Measurements from ENCODE around the gene HAUS8.
"Not testable (repeated sequence)": the region's sequence is repeated elsewhere in the genome, so short reads cannot be mapped to it uniquely, and the experiment has no call there.

The HAUS8 gene

GRCh38 chr19:17103177-17103576, 27.9 kb upstream of the HAUS8 start:
- intact Hi-C loops (cut with DNase I) = no loop called here
- DNase-seq = no peak

- DNase-seq = no peak
- intact Hi-C loops (cut with DNase I) = no loop called here
Observed at GRCh38 chr19:17101686-17102628, 26.7 kb upstream of the HAUS8 start.

DNA sequence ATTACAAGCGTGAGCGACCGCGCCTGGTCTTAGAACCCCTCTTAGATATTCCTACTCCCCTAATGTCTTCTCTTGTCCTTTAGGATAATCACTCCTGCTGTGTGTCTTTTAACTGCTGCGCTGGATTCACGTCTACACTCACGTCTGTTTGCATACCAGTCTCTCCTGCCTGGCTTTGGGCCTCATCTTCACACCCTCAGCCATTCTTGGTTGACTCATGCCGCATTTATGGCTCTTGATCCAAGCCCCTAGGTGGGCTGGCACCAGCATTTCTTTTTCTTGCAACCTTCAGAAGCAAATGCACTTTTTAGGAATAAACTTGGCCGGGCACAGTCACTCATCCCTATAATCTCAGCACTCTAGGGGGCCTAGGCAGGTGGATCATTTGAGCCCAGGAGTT, 23.1 kb upstream of the HAUS8 start:
- no peak for DNase-seq
- intact Hi-C loops (cut with DNase I) = no loop called here

- no peak for DNase-seq
- intact Hi-C loops (cut with DNase I) = no loop called here
Observed at GRCh38 chr19:17097593-17098126, 22.4 kb upstream of the HAUS8 start.

DNA sequence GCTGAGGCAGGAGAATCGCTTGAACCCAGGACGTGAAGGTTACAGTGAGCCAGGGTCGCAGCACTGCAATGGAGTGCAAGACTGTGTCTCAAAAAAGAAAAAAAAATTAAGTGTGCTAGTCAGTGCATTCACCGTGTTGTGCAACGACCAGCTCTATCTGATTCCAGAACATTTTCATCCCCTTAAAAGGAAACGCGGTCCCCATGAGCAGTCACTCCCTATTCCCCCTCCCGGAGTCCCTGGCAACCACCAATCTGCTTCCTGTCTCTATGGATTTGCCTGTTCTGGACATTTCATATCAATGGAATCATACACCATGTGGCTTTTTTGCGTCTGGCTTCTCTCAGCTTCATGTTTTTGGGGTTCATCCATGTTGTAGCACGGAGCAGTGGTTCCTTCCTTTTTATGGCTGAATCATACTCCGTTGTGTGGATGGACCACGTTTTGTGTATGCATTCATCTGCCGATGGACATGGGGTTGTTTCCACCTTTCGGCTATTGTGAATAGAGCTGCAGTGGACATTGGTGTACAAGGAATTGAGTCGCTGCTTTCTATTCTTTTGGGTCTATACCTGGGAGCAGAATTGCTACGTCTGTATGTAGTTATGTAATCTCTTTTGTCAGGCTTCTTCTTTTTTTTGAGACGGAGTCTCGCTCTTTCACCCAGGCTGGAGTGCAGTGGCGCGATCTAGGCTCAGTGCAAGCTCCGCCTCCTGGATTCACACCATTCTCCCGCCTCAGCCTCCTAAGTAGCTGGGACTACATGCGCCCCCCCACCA, 20.1 kb upstream of the HAUS8 start:
- intact Hi-C loops (cut with DNase I) = no loop called here
- DNase-seq = no peak

- intact Hi-C loops (cut with DNase I); DNase-seq: not testable (repeated sequence)
Observed at GRCh38 chr19:17094694-17095093, 19.4 kb upstream of the HAUS8 start.

- DNase-seq = no peak
- intact Hi-C loops (cut with DNase I) = no loop called here
Observed at GRCh38 chr19:17092696-17093095, 17.4 kb upstream of the HAUS8 start.

DNA sequence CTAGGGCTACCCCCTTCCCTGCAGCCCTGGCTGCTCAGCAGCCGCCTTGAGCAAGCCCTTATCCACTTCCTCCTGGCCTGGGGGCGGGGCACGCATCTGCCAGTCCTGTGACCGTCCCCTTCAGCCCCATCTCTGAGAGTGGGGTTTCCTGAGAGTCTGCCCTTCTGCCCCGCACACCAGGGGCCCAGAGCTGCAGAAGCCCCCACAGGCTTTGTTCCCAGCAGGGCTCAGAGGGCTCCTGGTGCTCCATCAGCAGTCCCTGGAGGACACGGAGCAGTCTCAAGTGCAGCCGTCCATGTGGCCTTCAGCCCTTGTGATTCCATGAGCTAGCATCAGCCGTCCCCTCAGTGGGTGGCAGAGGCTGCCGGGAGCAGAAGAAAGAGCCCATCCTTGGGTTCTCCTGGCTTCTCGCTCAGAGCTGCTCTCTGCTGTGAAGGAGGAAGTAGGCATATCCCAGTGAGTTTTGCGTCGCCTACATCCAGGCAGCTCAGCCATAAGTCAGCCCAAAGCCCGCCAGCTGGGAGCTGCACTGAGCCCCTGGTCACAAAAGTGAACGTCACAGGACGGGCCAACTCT, 16.6 kb upstream of the HAUS8 start:
- intact Hi-C loops (cut with DNase I) = no loop called here
- no peak for DNase-seq

- intact Hi-C loops (cut with DNase I) = no loop called here
- no peak for DNase-seq
Observed at GRCh38 chr19:17090583-17090982, 15.3 kb upstream of the HAUS8 start.

DNA sequence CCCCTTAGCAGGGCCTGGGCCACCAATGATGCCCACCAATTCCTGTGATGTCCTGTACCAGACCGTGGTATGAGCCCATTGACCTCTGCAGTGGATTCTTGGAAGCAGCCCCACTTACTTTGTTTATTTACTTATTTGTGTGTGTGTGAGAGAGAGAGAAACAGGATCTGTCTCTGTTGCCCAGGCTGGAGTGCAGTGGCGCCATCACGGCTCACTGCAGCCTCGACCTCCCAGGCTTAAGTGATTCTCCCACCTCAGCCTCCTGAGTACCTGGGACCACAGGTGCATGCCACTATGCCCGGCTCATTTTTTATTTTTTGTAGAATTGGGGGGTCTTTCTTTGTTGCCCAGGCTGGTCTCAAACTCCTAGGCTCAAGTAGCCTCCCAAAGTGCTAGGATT, 13.3 kb upstream of the HAUS8 start:
- intact Hi-C loops (cut with DNase I) = no loop called here
- DNase-seq = no peak

DNA sequence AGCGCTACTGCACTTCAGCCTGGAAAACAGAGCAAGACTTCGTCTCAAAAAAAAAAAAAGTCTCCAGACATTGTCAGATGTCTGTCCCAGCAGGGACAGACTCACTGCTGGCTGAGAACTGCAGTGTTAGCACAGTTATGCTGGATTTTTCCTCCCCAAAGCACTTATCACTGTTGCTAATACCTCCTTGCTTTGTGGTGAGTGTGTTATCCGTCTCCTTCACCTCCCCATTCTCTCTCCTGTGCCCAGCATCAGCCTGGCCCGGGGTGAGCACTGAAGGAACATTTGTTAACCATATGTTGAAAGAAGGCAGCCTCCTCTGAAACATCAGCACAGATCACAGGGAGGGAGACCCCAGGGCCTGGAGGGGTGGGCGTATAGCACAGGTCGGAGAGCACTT, 11.6 kb upstream of the HAUS8 start:
- DNase-seq = no peak
- intact Hi-C loops (cut with DNase I) = no loop called here

DNA sequence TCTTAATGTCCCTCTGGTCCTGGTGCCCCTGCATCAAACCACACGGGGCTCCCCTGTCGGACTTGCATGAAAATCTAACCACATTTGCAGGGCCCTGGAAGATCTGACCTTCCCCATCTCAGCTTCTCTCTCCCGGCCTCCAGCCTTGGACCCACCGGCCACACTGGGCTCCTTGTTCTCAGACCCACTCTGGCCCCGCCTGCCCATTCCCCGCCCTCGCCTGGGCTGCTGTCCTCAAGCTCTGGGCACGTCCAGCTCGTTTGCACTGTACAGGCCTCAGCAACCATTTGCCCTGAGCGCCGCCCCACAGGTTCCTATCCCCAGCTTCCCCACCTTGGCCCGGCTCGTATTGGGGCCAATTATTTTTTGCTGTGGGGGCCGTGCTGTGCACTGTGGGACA, 10.9 kb upstream of the HAUS8 start:
- intact Hi-C loops (cut with DNase I) = no loop called here
- DNase-seq = peak; percentile 72 to 98 (median 88)

- intact Hi-C loops (cut with DNase I) = no loop called here
- peak in 3 of 10 donors; percentile 29 to 89 (median 79) for DNase-seq
Observed at GRCh38 chr19:17081672-17082630, 6.7 kb upstream of the HAUS8 start.

GRCh38 chr19:17080440-17080801, 5.2 kb upstream of the HAUS8 start:
- no peak for DNase-seq
- intact Hi-C loops (cut with DNase I) = no loop called here

DNA sequence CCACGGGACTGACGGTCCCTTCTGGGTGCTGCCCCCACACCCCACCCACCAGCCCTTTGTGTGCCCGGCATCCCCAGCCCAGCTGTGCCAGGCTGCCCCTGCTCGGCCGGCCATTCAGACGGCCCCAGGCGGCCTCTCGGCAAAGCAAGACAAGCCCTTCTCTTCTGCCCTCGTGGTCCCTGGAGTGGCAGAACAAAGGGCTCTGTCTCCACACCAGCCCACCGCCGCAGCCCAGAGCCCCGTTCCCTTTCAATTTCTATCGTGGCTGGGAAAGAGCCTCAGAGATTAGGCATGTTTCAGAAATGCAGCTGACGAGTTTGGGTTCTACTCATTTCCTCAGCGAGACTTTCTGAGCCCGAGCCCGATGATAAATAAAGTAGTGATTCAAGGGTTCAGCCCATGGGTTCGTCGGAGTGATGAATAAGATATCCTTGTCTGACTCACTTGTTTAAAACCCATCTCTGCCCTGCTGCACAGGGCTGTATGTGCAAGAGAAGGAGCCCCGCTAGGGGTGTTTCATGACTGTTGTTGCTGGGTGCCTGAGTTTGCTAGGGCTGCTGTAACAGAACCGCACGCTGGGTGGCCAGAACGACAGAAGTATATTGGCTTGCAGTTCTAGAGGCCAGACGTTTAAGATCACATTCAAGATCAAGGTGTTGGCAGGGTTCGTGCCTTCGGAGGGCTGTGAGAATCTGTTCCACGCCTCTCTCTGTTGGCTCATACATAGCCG, 4.6 kb upstream of the HAUS8 start:
- intact Hi-C loops (cut with DNase I) = loop anchor here (5.0 to 10.0 kb wide), 2 partner anchors 47 to 135 kb away; partner anchors contain the start of gene USE1

GRCh38 chr19:17078920-17079709, 3.9 kb upstream of the HAUS8 start:
- intact Hi-C loops (cut with DNase I) = loop anchor here (5.0 to 10.0 kb wide), 2 partner anchors 48 to 136 kb away; partner anchors contain the start of gene USE1
- DNase-seq = peak in 2 of 10 donors; percentile 32 to 61

More for the DNA sequence above, 4.6 kb upstream of the HAUS8 start:
- peak; percentile 68 to 96 (median 76) for DNase-seq

- intact Hi-C loops (cut with DNase I) = loop anchor here (5.0 to 10.0 kb wide), 2 partner anchors 49 to 137 kb away; partner anchors contain the start of gene USE1
- peak in 1 of 10 donors; percentile 63 for DNase-seq
Observed at GRCh38 chr19:17078036-17078919, 3.0 kb upstream of the HAUS8 start.

All from posterior cingulate gyrus (tissue), 11 donors.